Measurements from ENCODE around the gene RASGRF1.

RASGRF1 gene

GRCh38 chr15:79102595-79102994, 12.0 kb upstream of the RASGRF1 start:
- DNase-seq: no peak
- in situ Hi-C loops (cut with HindIII; ENCODE audit: low pct_ligation_motif_present, low pct_unique_long_range_greater_than_20kb, low sequenced_read_pairs): no loop called here

- in situ Hi-C loops (cut with HindIII; ENCODE audit: low pct_ligation_motif_present, low pct_unique_long_range_greater_than_20kb, low sequenced_read_pairs): no loop called here
- no peak for DNase-seq
Observed at GRCh38 chr15:79101866-79102581, 11.4 kb upstream of the RASGRF1 start.

DNA sequence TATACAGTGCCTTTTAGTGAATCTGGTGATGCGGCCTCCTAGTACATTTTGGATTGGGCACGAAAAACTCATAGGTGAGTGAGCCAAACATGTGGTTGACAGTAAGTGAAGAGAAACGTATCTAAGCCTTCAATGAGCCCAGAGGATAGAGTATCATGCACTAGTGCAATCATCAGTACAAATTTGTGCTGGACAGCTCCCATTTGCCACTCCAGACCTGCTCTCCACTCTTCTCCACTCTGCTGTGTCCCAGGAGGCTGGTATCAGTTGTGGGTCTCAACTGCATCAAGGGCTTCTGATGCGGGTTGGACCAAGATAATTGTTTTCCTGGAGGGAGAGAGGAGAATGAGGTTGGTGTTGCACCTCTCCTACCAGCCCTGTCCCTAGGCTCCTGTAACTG, 9.1 kb upstream of the RASGRF1 start:
- in situ Hi-C loops (cut with HindIII; ENCODE audit: low pct_ligation_motif_present, low pct_unique_long_range_greater_than_20kb, low sequenced_read_pairs): no loop called here
- DNase-seq: no peak

DNA sequence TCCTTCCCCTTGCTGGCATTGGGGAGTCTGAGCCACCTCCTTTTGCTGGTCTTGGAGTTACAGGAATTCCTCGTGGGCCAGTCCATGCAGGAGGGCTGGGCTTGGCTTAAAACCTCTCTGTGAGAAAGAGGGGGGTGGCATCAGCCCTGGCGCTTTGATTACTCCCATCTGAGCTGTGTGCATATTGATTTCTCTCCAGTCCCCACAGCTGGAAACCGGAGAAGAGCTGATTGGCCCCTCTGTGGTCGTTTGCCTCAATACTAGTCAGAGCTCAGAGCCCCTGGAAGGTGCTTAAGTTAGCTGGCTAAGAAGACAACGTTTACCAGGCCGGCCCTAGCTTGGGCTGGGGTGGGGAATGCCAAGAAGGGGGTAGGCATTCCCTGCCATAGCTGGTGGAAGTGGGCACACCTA, 4.0 kb upstream of the RASGRF1 start:
- DNase-seq: no peak
- in situ Hi-C loops (cut with HindIII; ENCODE audit: low pct_ligation_motif_present, low pct_unique_long_range_greater_than_20kb, low sequenced_read_pairs): no loop called here

DNA sequence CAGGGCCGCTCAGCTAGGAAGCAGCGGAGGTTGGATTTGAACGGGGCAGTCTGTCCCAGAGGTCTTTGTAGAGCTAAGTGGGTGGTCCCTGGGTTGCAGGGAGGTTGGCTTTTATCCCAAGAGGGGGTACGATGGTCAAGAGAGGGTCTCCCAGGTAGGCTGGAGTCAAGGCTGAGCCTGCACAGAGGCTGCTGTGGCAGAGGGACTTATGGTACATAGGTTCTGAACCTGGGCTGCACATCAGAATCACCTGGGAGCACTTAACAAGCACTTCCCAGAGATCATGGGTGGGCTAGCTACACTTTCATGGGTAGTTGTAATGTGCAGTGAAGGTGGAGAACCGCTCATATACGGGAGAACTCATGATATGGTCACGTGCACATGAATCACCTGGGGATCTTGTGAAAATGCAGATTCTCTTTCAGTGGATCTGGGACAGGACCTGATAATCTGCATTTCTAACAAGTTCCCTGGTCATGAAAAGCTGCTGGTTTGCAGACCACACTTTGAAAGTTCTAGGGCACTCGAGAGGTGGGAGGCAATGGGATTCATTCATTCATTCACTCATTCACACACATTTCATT, 2.9 kb upstream of the RASGRF1 start:
- in situ Hi-C loops (cut with HindIII; ENCODE audit: low pct_ligation_motif_present, low pct_unique_long_range_greater_than_20kb, low sequenced_read_pairs): no loop called here
- no peak for DNase-seq

DNA sequence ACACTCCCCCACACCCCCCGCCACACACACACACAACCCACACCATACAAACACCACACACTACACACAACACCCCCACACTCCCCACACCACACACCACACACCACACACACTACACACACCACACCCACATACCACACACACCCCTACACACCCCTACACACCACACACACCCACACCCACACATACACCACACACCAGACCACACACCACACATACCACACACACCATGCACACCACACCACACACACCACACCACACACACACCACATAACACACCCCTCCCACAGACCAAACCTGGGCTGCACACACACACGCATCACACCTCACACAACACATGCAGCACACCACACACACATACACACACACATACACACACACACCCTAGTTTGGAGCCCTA, 1.8 kb upstream of the RASGRF1 start:
- no peak for DNase-seq
- in situ Hi-C loops (cut with HindIII; ENCODE audit: low pct_ligation_motif_present, low pct_unique_long_range_greater_than_20kb, low sequenced_read_pairs): no loop called here

- in situ Hi-C loops (cut with HindIII; ENCODE audit: low pct_ligation_motif_present, low pct_unique_long_range_greater_than_20kb, low sequenced_read_pairs): no loop called here
- DNase-seq: peak; percentile 32
Observed at GRCh38 chr15:79091204-79091867, 756 bp upstream of the RASGRF1 start.

DNA sequence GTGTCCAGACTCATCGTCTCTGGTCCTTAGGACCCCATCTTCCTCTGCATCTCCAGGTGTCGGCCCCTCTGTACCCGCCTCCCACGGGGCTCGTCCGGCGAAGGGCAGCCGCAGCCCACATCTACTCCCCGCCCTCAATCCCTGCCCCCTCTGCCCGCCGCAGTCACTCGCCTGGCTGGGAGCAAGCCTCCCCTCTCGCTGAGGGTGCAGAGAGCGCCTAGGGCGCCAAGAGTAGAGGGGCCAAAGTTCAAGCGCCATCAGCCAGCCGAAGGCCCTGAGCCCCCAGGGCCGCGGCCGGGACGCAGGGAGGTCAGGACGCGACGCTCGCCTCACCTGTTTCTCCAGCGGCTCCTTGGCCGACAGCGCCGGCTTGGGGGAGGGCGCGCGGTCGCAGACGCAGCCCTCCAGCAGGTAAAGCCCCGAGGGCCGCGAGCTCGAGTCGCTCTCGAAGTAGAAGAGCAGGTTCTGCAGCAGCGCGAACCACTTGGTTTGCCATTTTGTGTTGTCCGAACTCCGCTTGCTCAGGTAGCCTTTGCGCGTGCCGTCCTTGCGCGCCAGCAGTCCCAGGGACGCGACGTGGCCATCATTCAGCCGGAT, 592 bp downstream of the RASGRF1 start:
- DNase-seq: no peak
- in situ Hi-C loops (cut with HindIII; ENCODE audit: low pct_ligation_motif_present, low pct_unique_long_range_greater_than_20kb, low sequenced_read_pairs): no loop called here

DNA sequence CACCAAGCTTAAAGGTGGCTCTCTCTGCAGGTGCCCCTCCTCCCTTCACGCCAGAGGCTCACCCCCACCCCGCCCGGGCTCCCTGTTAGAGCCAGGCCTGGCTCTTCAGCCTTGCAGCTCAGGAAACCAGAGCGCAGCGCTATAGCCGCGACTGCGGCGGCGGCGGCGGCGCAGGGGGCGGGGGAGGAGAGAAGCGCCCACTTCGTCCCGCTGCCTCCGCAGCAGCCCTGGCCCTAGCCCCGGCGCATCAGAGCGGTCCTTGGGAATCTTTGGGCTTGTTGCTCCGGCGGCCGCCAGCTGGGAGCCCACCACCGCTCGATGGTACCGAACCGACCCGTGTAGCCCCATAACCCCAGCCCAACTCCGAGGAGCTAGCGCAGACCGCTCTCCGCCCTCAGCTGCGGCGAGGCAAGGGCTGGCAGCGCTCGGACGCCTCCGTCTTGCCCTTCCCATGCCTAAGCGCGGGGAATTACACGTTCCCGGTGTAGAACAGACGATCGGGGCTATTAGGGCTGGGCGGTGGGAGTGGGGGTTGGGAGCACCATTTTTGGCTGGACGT, 1.2 kb downstream of the RASGRF1 start:
- in situ Hi-C loops (cut with HindIII; ENCODE audit: low pct_ligation_motif_present, low pct_unique_long_range_greater_than_20kb, low sequenced_read_pairs): no loop called here
- DNase-seq: no peak

DNA sequence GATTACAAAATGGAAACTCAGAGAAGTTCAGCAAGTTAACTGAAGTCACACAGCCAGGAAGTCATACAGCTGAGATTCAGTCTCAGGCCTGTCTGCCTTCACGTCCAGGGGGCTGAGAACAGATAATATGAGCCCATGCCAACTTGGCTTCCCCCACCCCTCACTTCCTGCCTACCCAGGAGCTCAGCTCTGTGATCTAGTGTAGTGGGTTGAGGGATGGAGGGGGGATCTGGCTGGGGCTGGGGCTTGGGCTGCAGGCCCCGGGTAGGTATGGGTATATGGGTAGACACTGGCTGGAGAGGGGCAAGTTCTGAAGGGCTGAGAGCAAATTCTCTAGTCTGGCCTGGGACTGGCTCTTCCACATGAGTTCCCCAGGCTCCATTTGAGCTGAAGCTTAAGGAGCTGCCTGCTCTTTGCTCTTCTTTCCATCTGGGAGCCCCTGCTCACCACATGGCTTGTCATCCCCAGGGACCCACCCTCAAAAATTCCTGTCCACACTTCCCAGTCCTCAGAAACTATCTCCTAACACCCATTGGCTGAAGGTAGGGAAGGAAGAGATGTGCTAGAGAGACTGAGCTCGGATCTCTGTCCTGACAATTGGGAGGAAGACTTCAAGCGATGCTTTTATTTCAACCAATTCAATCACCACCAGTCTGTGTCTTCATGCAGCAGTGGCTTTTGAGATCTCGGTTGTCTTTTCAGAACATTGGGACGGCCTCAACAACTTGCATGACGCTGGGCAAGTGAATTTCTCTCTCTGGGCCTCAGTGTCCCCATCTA, 2.0 kb downstream of the RASGRF1 start:
- in situ Hi-C loops (cut with HindIII; ENCODE audit: low pct_ligation_motif_present, low pct_unique_long_range_greater_than_20kb, low sequenced_read_pairs): no loop called here
- DNase-seq: no peak

DNA sequence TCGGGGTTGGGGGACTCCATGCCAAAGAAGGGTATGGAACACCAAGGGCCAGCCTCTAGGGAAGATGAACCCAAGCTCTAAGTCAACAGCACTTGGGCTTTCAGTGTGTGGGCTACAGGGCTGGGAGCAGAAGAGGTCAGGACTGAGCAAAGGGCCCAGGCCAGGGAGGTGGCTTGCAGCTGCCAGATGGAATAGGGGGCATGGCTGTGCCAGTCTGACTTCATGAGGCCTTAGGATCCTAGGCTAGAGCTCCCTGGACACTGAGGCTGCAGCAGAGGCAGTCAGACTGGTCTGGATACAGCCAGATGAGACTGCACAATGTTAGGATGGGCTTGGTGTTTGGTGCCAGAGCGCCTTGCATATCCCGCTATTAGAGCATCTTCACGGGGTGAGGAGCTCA, 3.8 kb downstream of the RASGRF1 start:
- DNase-seq: no peak
- in situ Hi-C loops (cut with HindIII; ENCODE audit: low pct_ligation_motif_present, low pct_unique_long_range_greater_than_20kb, low sequenced_read_pairs): no loop called here

- DNase-seq: no peak
- in situ Hi-C loops (cut with HindIII; ENCODE audit: low pct_ligation_motif_present, low pct_unique_long_range_greater_than_20kb, low sequenced_read_pairs): no loop called here
Observed at GRCh38 chr15:79084308-79084968, 6.1 kb downstream of the RASGRF1 start.

GRCh38 chr15:79083154-79083553, 7.4 kb downstream of the RASGRF1 start:
- in situ Hi-C loops (cut with HindIII; ENCODE audit: low pct_ligation_motif_present, low pct_unique_long_range_greater_than_20kb, low sequenced_read_pairs): no loop called here
- DNase-seq: no peak

DNA sequence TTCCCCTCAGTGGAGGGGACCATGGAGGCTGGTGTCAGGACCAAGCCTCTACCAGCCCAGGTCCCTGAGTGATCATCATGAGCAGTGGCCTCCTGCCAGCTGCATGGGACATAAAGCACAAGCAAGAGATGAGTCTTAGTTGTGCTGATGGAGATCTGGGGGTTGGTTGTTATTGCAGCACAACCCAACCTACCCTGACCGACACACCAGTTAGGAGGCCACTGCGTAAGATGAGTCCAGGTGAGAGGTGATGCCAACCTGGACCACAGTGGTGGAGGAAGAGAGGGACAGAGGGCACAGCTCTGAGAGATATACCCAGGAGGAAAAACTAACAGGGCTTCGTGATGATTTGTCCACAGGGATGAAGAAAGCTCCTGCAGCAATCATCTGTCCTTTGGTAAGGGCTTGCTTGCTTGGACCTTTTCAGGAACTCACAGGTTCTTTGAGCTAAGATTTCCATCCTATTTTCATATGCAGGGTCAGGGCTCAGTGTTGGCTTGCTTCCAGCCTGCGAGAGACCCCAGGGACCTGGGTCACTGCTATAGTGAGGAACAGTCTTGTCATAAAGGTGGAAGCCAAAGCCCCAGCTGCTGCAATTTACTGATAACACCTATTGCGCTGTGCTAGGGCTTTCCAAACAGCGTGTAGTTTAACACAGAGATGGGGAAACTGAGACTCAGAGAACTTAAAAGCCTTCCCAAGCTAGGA, 8.1 kb downstream of the RASGRF1 start:
- DNase-seq: no peak
- in situ Hi-C loops (cut with HindIII; ENCODE audit: low pct_ligation_motif_present, low pct_unique_long_range_greater_than_20kb, low sequenced_read_pairs): no loop called here

DNA sequence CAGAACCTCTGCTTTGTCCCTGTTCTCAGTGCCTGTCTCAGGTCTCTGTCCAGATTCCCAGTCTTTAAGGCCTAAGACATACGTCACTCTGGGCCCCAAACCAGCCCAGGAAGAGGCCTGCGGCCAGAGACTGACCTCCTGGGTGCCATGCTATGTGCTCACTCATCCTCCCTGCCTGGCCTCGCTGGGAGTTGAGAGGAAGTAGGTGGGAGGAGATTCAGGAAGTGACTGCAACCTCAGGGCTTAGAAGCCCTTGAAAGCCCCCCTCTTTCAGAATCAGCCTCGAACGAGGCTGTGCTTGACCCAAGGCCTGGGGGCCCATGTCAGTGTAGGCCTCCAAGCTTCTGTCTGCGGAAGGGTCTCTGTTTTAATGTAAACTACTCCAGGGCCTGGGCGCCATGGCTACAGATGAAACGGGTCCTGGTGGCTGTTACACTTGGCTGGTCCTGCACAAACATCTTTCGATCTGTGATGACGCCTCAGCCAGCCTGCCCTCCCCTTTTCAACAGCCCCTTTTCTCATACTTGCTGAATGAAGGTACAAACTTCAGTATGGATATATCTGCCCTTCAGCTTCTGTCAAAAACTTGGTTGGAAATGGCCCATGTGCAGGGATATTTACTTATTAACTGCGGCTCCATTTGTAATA, 11.7 kb downstream of the RASGRF1 start:
- in situ Hi-C loops (cut with HindIII; ENCODE audit: low pct_ligation_motif_present, low pct_unique_long_range_greater_than_20kb, low sequenced_read_pairs): no loop called here
- no peak for DNase-seq

- in situ Hi-C loops (cut with HindIII; ENCODE audit: low pct_ligation_motif_present, low pct_unique_long_range_greater_than_20kb, low sequenced_read_pairs): no loop called here
- DNase-seq: no peak
Observed at GRCh38 chr15:79078003-79078402, 12.6 kb downstream of the RASGRF1 start.

DNA sequence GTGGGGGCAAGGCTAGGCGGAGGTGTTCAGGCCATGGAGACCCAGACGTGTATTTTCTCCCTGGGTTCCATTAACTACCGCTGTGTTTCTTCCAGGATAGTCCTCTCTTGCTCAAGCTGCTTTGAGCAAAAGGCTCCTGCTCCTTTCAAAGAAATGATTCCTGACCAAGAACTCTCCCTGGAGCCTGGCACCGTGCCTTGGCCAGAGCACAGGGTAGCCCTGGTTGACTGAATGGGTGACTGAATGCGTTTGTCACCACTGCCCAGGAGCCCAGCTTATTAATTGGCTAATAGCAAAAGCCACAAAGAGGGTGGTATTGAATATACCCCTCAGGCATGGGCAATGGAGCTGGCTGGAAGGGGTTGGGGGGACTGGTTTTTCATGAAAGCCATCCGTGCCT, 13.9 kb downstream of the RASGRF1 start:
- in situ Hi-C loops (cut with HindIII; ENCODE audit: low pct_ligation_motif_present, low pct_unique_long_range_greater_than_20kb, low sequenced_read_pairs): no loop called here
- DNase-seq: no peak
